Eye (tissue), 1 donor: ENCODE results near the gene MFSD11.
A peak's percentile ranks its signal among the peaks of the same experiment; 100 is the strongest.
"Not testable (repeated sequence)": the region's sequence is repeated elsewhere in the genome, so short reads cannot be mapped to it uniquely, and the experiment has no call there.

ENCODE experiments used
- DNase-seq: peaks from one replicate; pipeline ENCODE4 v3.0.0-alpha.2; 2015

MFSD11 gene

GRCh38 chr17:76726776-76727718 is 10.9 kb upstream of the MFSD11 start, which contains the start of gene METTL23:
Gene METTL23 (plus strand): TSS chr17:76726839. CDS start chr17:76729711, 2,872 bp downstream.
- peak; percentile 89 for DNase-seq

DNA sequence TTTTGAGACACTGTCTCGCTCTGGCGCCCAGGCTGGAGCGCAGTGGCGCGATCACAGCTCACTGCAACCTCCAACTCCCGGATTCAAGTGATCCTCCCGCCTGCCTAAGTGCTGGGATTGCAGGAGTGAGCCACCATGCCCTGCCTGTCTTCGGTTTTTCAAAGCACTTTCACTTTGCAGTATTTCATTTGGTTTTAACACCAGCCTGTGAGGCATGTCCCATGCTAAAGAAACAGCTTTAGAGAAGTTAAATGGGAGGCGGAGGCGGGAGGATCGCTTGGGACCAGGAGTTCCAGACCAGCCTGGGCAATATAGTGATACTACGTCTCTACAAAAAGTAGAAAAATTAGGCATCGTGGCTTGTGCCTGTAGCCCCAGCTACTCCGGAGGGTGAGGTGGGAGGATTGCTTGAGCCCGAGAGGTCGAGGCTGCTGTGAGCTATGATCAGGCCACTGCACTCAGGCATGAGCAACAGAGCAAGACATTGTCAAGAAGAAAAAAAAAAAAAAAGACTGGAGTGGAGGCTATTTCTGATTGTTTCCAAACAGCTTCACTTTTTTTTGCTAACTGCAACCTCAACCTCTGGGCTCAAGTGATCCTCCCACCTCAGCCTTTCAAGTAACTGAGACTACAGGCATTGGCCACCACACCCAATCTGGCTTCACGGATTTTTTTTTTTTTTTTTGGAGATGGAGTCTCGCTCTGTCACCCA is 10.0 kb upstream of the MFSD11 start:
- no peak for DNase-seq

GRCh38 chr17:76731800-76732733 is 5.9 kb upstream of the MFSD11 start:
- not testable (repeated sequence) for DNase-seq

GRCh38 chr17:76732734-76733617 is 4.9 kb upstream of the MFSD11 start:
- DNase-seq: no peak

- DNase-seq: no peak
Measured at GRCh38 chr17:76733618-76733957, 4.3 kb upstream of the MFSD11 start.

GRCh38 chr17:76734080-76734840 is 3.7 kb upstream of the MFSD11 start:
- no peak for DNase-seq

DNA sequence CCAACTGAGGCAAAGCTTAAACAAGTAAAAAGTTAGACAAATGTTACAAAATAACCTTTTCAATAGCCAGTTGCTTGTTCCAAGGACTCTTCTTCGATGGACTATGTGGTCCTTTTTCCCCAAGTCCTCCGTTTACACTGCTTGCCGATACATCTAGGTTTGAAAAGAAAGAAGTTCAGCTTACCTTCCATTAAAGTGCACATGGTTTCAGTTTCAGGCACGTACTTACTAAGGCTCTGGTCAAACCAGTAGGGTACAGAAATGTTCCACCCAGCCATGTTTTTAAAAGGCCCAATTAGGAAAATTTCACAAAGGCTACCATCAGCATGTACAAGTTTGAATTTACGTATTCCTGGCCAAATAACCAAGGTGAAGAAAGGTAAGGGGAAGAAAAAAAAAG is 2.9 kb upstream of the MFSD11 start:
- DNase-seq: no peak

- no peak for DNase-seq
Measured at GRCh38 chr17:76735586-76736348, 2.2 kb upstream of the MFSD11 start.

GRCh38 chr17:76736349-76737081 is 1.4 kb upstream of the MFSD11 start:
- peak; percentile 88 for DNase-seq

DNA sequence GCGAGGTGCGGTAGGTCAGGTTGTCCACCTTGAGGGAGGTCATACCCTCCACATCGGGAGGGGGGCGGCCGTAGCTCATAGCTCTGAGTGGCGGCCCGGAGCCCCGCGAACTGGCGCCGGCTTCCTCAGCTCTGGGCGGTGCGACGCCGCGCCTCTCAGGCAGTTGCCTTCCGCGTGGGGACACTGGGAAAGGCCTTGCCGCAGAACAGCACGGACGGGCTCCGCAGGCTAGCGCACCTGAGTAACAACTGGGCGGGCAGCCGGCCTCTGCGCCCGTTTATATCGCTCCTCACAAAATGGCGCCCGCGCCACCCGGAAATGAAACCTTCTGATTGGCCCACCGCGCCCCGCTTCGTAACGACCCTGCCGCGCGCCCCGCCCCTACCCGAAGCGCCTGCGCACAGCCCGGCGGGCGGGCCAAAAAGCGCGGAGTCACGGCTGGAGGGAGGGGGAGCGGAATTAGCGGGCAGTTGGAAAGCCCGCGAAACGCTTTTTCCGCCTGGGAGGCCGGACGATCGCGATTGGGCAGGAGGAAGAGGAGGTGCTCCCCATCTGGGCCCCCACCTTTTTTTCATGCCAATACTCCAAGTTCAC is 740 bp upstream of the MFSD11 start, which contains the start of gene SRSF2:
Gene SRSF2, minus strand, starts transcription at position 250 of the 594 bp plus-strand sequence. Its CDS starts 171 bp downstream, at position 79.
- DNase-seq: peak; percentile 99

GRCh38 chr17:76738468-76738850 is 540 bp downstream of the MFSD11 start:
- no peak for DNase-seq

- DNase-seq: not testable (repeated sequence)
Measured at GRCh38 chr17:76739568-76740115, 1.7 kb downstream of the MFSD11 start.

DNA sequence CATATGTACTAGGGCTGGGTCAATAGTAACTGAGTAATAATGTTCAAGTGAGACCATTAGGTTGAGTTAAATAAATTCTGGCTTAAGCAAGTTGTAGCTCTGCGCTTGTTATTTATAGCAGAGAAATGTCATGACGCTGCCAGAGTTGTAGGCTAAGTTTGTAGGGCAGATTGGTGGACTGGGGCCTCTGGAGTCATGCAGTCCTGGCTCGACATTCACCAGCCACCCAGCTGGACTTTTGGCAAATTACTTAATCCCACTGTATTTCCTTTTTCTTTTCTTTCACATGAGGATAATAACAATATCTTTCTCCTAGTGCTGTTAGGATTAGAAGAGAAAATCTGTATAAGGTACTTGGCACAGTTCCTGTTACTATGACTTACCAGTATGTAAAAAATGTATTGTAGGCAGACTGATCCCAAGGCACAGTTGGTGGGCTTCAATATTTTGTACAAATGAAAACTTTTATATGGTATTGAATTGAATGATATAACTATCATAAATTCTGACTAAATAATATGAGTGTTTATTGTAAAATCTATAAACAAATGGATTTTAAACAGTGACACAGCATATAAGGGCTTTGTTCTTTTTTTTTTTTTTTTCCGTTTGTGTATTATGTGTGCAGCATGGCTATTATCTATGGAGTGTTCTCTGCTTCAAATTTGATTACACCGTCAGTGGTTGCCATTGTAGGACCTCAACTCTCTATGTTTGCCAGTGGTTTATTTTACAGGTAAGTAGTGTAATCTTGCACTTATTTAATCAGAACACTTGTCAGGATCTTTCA is 2.6 kb downstream of the MFSD11 start:
- no peak for DNase-seq

- no peak for DNase-seq
Measured at GRCh38 chr17:76742958-76743357, 5.0 kb downstream of the MFSD11 start.

DNA sequence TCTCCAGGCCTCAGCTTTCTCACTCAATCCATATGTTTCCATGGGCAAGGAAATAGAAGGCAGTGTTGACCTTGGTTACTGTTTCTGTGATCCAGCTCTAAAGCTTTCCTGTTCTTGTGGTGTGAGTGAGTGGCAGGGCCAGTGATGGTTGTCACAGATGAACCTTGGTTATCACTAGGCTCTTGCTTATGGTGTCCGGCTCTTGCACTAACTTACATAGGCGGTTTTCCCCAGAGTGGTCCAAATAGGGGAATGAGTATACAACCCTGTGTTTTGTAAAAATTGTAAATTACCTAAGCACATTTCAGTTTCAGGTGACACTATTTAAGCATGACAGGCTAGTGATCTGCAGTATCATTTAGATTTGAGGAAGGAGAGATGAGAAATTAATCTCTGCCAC is 6.8 kb downstream of the MFSD11 start:
- DNase-seq: no peak

- not testable (repeated sequence) for DNase-seq
Measured at GRCh38 chr17:76745785-76746184, 7.9 kb downstream of the MFSD11 start.

DNA sequence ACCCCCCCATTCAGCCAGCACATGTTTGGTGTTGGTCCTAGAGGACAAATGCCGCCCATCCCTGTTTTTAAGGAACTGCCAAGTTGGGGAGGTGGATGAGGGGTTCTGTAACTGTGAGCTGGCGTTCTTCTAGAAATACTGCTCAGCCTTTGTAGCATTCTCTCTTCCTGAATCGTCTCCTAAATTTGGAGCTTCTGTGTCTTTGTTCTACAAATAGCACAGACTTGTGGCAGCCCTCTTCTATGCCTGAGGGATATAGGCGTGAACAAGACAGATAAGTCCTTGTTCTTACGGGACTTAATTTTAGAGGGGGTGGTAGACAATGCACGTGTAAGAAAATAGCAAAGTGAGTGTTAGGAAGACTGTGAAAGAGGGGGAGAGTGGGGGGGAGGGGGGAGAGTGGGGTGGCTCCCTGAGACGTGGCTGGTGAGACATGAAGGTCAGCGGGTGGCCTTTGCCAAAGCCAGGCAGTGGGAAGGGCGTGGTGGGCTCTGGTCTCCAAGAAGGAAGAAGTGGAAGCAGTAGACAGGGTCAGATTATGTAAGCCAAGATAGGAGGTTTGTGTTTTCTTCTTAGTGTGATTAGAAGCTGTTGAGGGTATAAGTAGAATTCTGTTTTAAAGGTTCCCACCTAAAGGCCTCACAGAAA is 9.9 kb downstream of the MFSD11 start:
- no peak for DNase-seq
